ENCODE results near the gene SORCS2.

DNA sequence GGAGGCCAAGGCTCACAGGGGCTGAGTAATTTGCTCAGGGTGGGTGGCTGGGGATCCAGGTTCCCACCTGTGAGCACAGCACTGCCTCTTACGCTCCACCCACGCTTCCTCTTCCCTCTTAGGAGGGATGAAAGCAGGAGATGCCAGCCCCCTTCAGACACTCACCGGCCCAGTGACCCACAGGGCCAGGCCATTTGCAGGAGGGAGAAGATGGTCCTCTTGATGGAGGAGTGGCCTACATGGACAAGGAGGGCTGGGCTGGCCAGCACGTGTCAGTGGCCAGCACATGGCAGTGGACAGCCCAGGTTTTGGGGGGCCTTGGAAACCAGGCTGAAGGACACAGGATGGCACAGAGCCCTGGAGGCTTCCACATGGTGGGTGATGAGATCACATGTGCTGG lies 350.4 kb downstream of the SORCS2 start:
- no peak for TF ChIP-seq POLR2A (IDR thresholded peaks at IDR 0.05)
- TF ChIP-seq, protein P1, sequence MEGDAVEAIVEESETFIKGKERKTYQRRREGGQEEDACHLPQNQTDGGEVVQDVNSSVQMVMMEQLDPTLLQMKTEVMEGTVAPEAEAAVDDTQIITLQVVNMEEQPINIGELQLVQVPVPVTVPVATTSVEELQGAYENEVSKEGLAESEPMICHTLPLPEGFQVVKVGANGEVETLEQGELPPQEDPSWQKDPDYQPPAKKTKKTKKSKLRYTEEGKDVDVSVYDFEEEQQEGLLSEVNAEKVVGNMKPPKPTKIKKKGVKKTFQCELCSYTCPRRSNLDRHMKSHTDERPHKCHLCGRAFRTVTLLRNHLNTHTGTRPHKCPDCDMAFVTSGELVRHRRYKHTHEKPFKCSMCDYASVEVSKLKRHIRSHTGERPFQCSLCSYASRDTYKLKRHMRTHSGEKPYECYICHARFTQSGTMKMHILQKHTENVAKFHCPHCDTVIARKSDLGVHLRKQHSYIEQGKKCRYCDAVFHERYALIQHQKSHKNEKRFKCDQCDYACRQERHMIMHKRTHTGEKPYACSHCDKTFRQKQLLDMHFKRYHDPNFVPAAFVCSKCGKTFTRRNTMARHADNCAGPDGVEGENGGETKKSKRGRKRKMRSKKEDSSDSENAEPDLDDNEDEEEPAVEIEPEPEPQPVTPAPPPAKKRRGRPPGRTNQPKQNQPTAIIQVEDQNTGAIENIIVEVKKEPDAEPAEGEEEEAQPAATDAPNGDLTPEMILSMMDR (IDR thresholded peaks at IDR 0.05), result no peak
